GM13977 (cell line): ENCODE measurements around the gene CUBN.

Source experiments
- DNase-seq: peaks from one replicate; pipeline ENCODE4 v3.0.0; 2012; ENCODE audit warnings: low spot score
- in situ Hi-C: fragments of 300-500 bp; cut with MboI; formaldehyde crosslinking; loops from one replicate; pipeline ENCODE4 v1.12.0; 2022; ENCODE audit warnings: low sequenced_read_pairs, low pct_unique_long_range_greater_than_20kb, mixed read lengths, inconsistent platforms; ENCODE audit not compliant: unreplicated experiment
- TF ChIP-seq, protein P1 (sequence below): IDR thresholded peaks from 2 replicates; pipeline ENCODE4 v1.5.1; 2012; ENCODE audit warnings: mild to moderate bottlenecking, control low read depth; ENCODE audit not compliant: insufficient read depth; ENCODE audit errors: extremely low read depth, missing control alignments

The CUBN gene

GRCh38 chr10:16798571-16798970 is 331.0 kb downstream of the CUBN start:
- TF ChIP-seq, protein P1, sequence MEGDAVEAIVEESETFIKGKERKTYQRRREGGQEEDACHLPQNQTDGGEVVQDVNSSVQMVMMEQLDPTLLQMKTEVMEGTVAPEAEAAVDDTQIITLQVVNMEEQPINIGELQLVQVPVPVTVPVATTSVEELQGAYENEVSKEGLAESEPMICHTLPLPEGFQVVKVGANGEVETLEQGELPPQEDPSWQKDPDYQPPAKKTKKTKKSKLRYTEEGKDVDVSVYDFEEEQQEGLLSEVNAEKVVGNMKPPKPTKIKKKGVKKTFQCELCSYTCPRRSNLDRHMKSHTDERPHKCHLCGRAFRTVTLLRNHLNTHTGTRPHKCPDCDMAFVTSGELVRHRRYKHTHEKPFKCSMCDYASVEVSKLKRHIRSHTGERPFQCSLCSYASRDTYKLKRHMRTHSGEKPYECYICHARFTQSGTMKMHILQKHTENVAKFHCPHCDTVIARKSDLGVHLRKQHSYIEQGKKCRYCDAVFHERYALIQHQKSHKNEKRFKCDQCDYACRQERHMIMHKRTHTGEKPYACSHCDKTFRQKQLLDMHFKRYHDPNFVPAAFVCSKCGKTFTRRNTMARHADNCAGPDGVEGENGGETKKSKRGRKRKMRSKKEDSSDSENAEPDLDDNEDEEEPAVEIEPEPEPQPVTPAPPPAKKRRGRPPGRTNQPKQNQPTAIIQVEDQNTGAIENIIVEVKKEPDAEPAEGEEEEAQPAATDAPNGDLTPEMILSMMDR, result no peak
- DNase-seq, result no peak
- in situ Hi-C loops, result no loop called here

- TF ChIP-seq, protein P1, result no peak
- in situ Hi-C loops, result no loop called here
- DNase-seq, result no peak
Measured at GRCh38 chr10:16795410-16796073, 334.1 kb downstream of the CUBN start.

DNA sequence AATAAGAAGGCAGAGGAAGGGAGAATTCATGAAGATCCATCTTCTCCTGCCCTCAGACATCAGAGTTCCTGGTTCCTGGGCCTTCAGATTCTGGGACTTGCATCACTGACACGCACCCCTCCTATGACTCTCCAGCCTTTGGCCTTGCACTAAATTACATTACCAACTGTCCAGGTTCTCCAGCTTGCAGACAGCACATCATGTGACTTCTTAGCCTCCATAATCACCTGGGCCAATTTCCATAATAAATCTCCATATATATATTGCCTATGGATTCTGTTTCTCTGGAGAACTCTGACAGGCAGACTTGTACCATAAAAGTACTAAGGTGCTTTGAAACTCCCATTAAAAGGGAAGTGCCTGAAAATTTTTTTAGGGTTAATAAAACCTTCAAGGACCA is 335.6 kb downstream of the CUBN start:
- TF ChIP-seq, protein P1, result no peak
- in situ Hi-C loops, result no loop called here
- no peak for DNase-seq

GRCh38 chr10:16792675-16793074 is 336.9 kb downstream of the CUBN start:
- in situ Hi-C loops, result no loop called here
- no peak for DNase-seq
- TF ChIP-seq, protein P1, result no peak

- TF ChIP-seq, protein P1, result no peak
- DNase-seq, result no peak
- in situ Hi-C loops, result no loop called here
Measured at GRCh38 chr10:16789765-16790164, 339.8 kb downstream of the CUBN start.

DNA sequence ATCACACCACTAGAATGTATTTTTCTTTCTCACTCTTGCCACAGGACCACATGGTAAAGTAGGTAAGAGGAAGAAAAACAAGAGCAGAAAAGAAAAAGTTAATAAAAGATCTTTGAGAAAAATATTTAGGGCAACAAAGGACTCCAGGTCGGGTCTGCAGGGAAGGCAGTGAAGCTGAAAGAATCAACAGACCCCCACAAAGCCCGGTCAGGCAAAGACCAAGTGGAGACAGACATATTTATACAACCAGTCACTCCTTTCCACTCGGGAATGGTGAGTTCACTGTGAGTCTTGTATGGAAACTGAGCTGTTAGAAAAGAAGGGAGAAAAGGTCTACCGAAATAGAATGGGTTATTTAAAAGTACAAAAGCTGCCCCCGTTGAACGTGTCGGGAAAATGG is 340.4 kb downstream of the CUBN start:
- DNase-seq, result no peak
- in situ Hi-C loops, result no loop called here
- TF ChIP-seq, protein P1, result no peak
